GM12875 (cell line): ENCODE measurements around the gene OSBPL9.

Experiments
- H3K4me3 ChIP-seq: one replicate; pipeline ENCODE4 v1.5.1; 2011; ENCODE audit warnings: low read depth, low read length, control low read depth
- CTCF ChIP-seq: IDR thresholded peaks from 2 replicates; pipeline ENCODE4 v1.5.1; 2011; ENCODE audit warnings: low read depth, mild to moderate bottlenecking, control low read depth, inconsistent platforms, low read length, moderate library complexity, borderline replicate concordance; ENCODE audit not compliant: insufficient read depth

OSBPL9 gene

GRCh38 chr1:51717842-51718241 is 101.0 kb downstream of the OSBPL9 start:
- TF ChIP-seq CTCF, result no peak
- H3K4me3 ChIP-seq, result no peak overlapping the region

- no peak for TF ChIP-seq CTCF
Observed at GRCh38 chr1:51719146-51719545, 102.3 kb downstream of the OSBPL9 start.

GRCh38 chr1:51724797-51725196 is 107.9 kb downstream of the OSBPL9 start:
- H3K4me3 ChIP-seq, result no peak overlapping the region
- no peak for TF ChIP-seq CTCF

More at GRCh38 chr1:51719146-51719545, 102.3 kb downstream of the OSBPL9 start:
- H3K4me3 ChIP-seq, result no peak overlapping the region

- no peak for TF ChIP-seq CTCF
- H3K4me3 ChIP-seq, result no peak overlapping the region
Observed at GRCh38 chr1:51726051-51726450, 109.2 kb downstream of the OSBPL9 start.

GRCh38 chr1:51726544-51727225 is 109.8 kb downstream of the OSBPL9 start:
- no peak for TF ChIP-seq CTCF
- H3K4me3 ChIP-seq, result no peak overlapping the region

GRCh38 chr1:51727366-51727765 is 110.5 kb downstream of the OSBPL9 start:
- no peak overlapping the region for H3K4me3 ChIP-seq
- no peak for TF ChIP-seq CTCF

GRCh38 chr1:51728611-51729155 is 111.8 kb downstream of the OSBPL9 start:
- peak overlapping the region; percentile 83 for H3K4me3 ChIP-seq
- no peak for TF ChIP-seq CTCF
